HepG2 (cell line): ENCODE measurements around the gene B3GALT6. TPM values are rescaled to one million over a fixed set of nuclear protein-coding genes. Genes with fewer than 3 reads are reported as not detected.

Source experiments
- ASH2L ChIP-seq: fragments of 300-600, 200-600 bp; sonication (generic); IDR thresholded peaks from 2 replicates; pipeline ENCODE4 v1.7.0; 2017; ENCODE audit warnings: low read depth, mild to moderate bottlenecking, moderate library complexity, mixed read lengths, low read length; ENCODE audit not compliant: insufficient read length
- DMAP1 ChIP-seq: IDR thresholded peaks from 2 replicates; pipeline ENCODE4 v1.6.1; 2016
- HDAC6 ChIP-seq: fragments of 200-600 bp; sonication (generic); IDR thresholded peaks from 2 replicates; pipeline ENCODE4 v1.7.0; 2017; ENCODE audit warnings: mild to moderate bottlenecking, antibody characterized with exemption, low read length, low read depth
- POLR2G ChIP-seq: fragments of 200-400 bp; formaldehyde crosslinking; IDR thresholded peaks from 2 replicates; pipeline ENCODE4 v1.6.1; 2018; ENCODE audit warnings: mild to moderate bottlenecking, low read depth, low read length, moderate library complexity
- RAD51 ChIP-seq: fragments of 450-650 bp; IDR thresholded peaks from 2 replicates; pipeline ENCODE4 v1.6.1; 2016; ENCODE audit warnings: borderline replicate concordance
- RFX5 ChIP-seq: IDR thresholded peaks from 2 replicates; pipeline ENCODE4 v1.6.1; 2011; ENCODE audit warnings: low read depth, low read length, improper control_type of control experiment
- SPEN ChIP-seq: sonication (generic); formaldehyde crosslinking; IDR thresholded peaks from 2 replicates; pipeline ENCODE4 v1.5.1; 2020; ENCODE audit warnings: low read depth, mild to moderate bottlenecking, missing genetic modification reagents
- STAT5B ChIP-seq: sonication (generic); formaldehyde crosslinking; IDR thresholded peaks from 2 replicates; pipeline ENCODE4 v1.4.0; 2020; ENCODE audit warnings: missing genetic modification reagents
- TARDBP ChIP-seq: sonication (generic); formaldehyde crosslinking; IDR thresholded peaks from 2 replicates; pipeline ENCODE4 v1.8.0; 2022; ENCODE audit warnings: mild to moderate bottlenecking, missing genetic modification reagents
- TBX2 ChIP-seq: sonication (generic); formaldehyde crosslinking; IDR thresholded peaks from 2 replicates; pipeline ENCODE4 v1.5.0; 2020; ENCODE audit warnings: missing genetic modification reagents, mild to moderate bottlenecking, borderline replicate concordance
- TP53 ChIP-seq: sonication (generic); formaldehyde crosslinking; conservative IDR thresholded peaks from 2 replicates; pipeline ENCODE4 v1.4.0; 2020; ENCODE audit warnings: missing genetic modification reagents
- ZMYM3 ChIP-seq: sonication (generic); formaldehyde crosslinking; IDR thresholded peaks from 2 replicates; pipeline ENCODE4 v1.5.1; 2020; ENCODE audit warnings: mild to moderate bottlenecking, missing genetic modification reagents
- ZNF12 ChIP-seq: sonication (generic); formaldehyde crosslinking; IDR thresholded peaks from 2 replicates; pipeline ENCODE4 v1.5.0; 2020; ENCODE audit warnings: missing genetic modification reagents
- ZNF556 ChIP-seq: sonication (generic); formaldehyde crosslinking; IDR thresholded peaks from 2 replicates; pipeline ENCODE4 v1.4.0; 2020; ENCODE audit warnings: mild to moderate bottlenecking, missing genetic modification reagents, borderline replicate concordance
- ZNF557 ChIP-seq: sonication (generic); formaldehyde crosslinking; IDR thresholded peaks from 2 replicates; pipeline ENCODE4 v1.4.0; 2020; ENCODE audit warnings: missing genetic modification reagents
- ZNF790 ChIP-seq: sonication (generic); formaldehyde crosslinking; IDR thresholded peaks from 2 replicates; pipeline ENCODE4 v1.8.0; 2022; ENCODE audit warnings: missing genetic modification reagents, mild to moderate bottlenecking, borderline replicate concordance
- ZSCAN31 ChIP-seq: sonication (generic); formaldehyde crosslinking; IDR thresholded peaks from 2 replicates; pipeline ENCODE4 v1.5.0; 2020; ENCODE audit warnings: low read depth, mild to moderate bottlenecking, missing genetic modification reagents
- ZSCAN9 ChIP-seq: IDR thresholded peaks from 2 replicates; pipeline ENCODE4 v1.6.1; 2016; ENCODE audit warnings: borderline replicate concordance
- polyA plus RNA-seq, 8 experiments: library from polyadenylated mRNA; depleted of rRNA in 3 of 8; stranded (reverse) in 7 of 8; unstranded in 1 of 8; fragments of >200 nt; fragmentation: Illumina TruSeq in 4 of 8; extraction: Trizol in 4 of 8; gene quantifications; 2 replicates each; pipeline versions ENCODE4 v1.2.1 to v1.2.3, GENCODE V29; 2011 to 2016; ENCODE audit warnings: low read depth in 4 of 8, missing spikeins in 1 of 8, mixed read lengths in 1 of 8; ENCODE audit not compliant: insufficient read depth in 1 of 8
- total RNA-seq, 5 experiments: library from RNA; depleted of rRNA; stranded (reverse); fragments of >200 nt; fragmentation: Illumina TruSeq; extraction: Trizol; gene quantifications; 2 replicates each; pipeline ENCODE4 v1.2.3, GENCODE V29; 2016; ENCODE audit warnings: low read depth in 1 of 5
- TF ChIP-seq, protein P1 (sequence below), 2 experiments: sonication (generic) in 1 of 2; formaldehyde crosslinking in 1 of 2; IDR thresholded peaks; 2 replicates each; pipeline versions ENCODE4 v1.6.1 to v1.9.0; 2014 to 2022; ENCODE audit warnings: antibody characterized with exemption in 1 of 2, borderline replicate concordance in 1 of 2, inconsistent platforms in 1 of 2, low read depth in 1 of 2, missing genetic modification reagents in 1 of 2
- TF ChIP-seq, protein P2 (sequence below): sonication (generic); formaldehyde crosslinking; IDR thresholded peaks from 2 replicates; pipeline ENCODE4 v1.5.0; 2020; ENCODE audit warnings: missing genetic modification reagents
- TF ChIP-seq, protein P3 (sequence below): sonication (generic); formaldehyde crosslinking; IDR thresholded peaks from 2 replicates; pipeline ENCODE4 v1.5.0; 2020; ENCODE audit warnings: mild to moderate bottlenecking, missing genetic modification reagents

The B3GALT6 gene
- total and polyA plus RNA-seq, 2 of the 13 experiments (the other 11 are each of a cell fraction or from before 2014, with no cell fraction given) = 3.9 to 14.2 TPM

DNA sequence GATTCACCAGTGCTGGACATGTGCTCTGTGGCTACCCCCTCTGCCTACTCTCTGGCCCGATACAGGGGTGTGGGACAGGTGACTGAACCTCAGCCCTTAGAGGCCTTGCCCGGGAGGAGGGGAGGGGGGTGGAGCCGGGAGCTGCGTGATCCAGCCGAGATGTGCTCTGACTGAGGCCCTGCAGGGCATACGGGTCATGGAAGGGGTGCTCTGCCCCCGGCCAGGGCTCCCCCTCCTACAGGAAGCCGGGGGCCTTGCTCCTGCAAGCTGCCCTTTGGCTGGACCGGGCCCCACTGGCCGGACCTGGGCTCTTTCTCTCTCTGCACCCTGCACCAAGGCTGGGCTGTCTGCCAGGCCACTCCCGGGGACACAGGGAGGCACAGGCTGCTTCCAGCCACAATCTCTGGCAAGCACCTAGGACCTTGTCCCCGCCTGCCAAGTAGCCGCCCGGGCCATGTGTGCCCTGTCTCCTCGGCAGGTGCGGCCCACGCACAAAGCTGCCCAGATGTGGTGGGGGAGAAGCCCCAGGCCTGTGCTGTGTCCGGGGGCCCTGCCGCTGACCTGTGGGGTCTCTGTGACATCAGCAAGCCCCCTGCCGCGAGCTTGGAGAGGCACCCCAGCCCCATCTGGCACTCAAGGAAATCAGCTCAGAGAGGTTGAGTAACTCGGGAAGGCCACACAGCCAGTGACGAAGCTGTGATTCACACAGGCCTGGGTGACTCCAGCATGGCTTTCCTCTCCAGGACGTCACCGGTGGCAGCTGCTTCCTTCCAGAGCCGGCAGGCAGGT is 49.7 kb downstream of the B3GALT6 start (continued):
- TF ChIP-seq, protein P1, sequence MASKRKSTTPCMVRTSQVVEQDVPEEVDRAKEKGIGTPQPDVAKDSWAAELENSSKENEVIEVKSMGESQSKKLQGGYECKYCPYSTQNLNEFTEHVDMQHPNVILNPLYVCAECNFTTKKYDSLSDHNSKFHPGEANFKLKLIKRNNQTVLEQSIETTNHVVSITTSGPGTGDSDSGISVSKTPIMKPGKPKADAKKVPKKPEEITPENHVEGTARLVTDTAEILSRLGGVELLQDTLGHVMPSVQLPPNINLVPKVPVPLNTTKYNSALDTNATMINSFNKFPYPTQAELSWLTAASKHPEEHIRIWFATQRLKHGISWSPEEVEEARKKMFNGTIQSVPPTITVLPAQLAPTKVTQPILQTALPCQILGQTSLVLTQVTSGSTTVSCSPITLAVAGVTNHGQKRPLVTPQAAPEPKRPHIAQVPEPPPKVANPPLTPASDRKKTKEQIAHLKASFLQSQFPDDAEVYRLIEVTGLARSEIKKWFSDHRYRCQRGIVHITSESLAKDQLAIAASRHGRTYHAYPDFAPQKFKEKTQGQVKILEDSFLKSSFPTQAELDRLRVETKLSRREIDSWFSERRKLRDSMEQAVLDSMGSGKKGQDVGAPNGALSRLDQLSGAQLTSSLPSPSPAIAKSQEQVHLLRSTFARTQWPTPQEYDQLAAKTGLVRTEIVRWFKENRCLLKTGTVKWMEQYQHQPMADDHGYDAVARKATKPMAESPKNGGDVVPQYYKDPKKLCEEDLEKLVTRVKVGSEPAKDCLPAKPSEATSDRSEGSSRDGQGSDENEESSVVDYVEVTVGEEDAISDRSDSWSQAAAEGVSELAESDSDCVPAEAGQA (IDR thresholded peaks at IDR 0.05; ENCODE audit: low read depth) = no peak
- TF ChIP-seq, protein P1 (CRISPR knock-in tag; IDR thresholded peaks at IDR 0.05; ENCODE audit: borderline replicate concordance) = no peak
- TF ChIP-seq POLR2G = 0 out of 2 replicates have a peak, but pooled peaks have one; percentile 57
- no peak for TF ChIP-seq RAD51
- peak; percentile 99 for TF ChIP-seq ZMYM3 (CRISPR knock-in tag)
- TF ChIP-seq ASH2L = no peak
- 0 out of 2 replicates have a peak, but pooled peaks have one; percentile 19 for TF ChIP-seq ZNF556 (CRISPR knock-in tag)
- peak; percentile 61; the same call in 1 of the 2 replicates for TF ChIP-seq ZSCAN9 (CRISPR knock-in tag)
- TF ChIP-seq ZNF790 (CRISPR knock-in tag) = no peak
- TF ChIP-seq, protein P2, sequence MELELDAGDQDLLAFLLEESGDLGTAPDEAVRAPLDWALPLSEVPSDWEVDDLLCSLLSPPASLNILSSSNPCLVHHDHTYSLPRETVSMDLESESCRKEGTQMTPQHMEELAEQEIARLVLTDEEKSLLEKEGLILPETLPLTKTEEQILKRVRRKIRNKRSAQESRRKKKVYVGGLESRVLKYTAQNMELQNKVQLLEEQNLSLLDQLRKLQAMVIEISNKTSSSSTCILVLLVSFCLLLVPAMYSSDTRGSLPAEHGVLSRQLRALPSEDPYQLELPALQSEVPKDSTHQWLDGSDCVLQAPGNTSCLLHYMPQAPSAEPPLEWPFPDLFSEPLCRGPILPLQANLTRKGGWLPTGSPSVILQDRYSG (CRISPR knock-in tag) = no peak
- no peak for TF ChIP-seq RFX5
- TF ChIP-seq STAT5B (CRISPR knock-in tag) = no peak
- peak; percentile 41; the same call in 1 of the 2 replicates for TF ChIP-seq DMAP1 (CRISPR knock-in tag)
- no peak for TF ChIP-seq HDAC6
- TF ChIP-seq SPEN (CRISPR knock-in tag) = peak; percentile 69
- peak; percentile 81 for TF ChIP-seq ZSCAN31
- TF ChIP-seq TP53 (CRISPR knock-in tag) = no peak
- no peak for TF ChIP-seq ZNF557 (CRISPR knock-in tag)
- TF ChIP-seq ZNF12 (CRISPR knock-in tag) = no peak
- TF ChIP-seq TARDBP = peak; percentile 65; the same call in 1 of the 2 replicates
- TF ChIP-seq TBX2 (CRISPR knock-in tag) = peak; percentile 93
- TF ChIP-seq, protein P3, sequence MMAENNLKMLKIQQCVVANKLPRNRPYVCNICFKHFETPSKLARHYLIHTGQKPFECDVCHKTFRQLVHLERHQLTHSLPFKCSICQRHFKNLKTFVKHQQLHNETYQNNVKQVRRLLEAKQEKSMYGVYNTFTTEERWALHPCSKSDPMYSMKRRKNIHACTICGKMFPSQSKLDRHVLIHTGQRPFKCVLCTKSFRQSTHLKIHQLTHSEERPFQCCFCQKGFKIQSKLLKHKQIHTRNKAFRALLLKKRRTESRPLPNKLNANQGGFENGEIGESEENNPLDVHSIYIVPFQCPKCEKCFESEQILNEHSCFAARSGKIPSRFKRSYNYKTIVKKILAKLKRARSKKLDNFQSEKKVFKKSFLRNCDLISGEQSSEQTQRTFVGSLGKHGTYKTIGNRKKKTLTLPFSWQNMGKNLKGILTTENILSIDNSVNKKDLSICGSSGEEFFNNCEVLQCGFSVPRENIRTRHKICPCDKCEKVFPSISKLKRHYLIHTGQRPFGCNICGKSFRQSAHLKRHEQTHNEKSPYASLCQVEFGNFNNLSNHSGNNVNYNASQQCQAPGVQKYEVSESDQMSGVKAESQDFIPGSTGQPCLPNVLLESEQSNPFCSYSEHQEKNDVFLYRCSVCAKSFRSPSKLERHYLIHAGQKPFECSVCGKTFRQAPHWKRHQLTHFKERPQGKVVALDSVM (CRISPR knock-in tag) = peak; percentile 64; the same call in 1 of the 2 replicates
